ENCODE results near the gene ABTB2. TPM values are rescaled to one million over a fixed set of nuclear protein-coding genes. Genes with fewer than 3 reads are reported as not detected.

ABTB2 gene
- total RNA-seq, 1 donor: 5.1 TPM

- no peaks in the 10 kb centered on the region for H3K79me2 ChIP-seq (ENCODE audit: insufficient read depth, low read length)
- H3K4me2 ChIP-seq (ENCODE audit: insufficient read depth, low read length): no peak overlapping the region
- H3K4me1 ChIP-seq (ENCODE audit: insufficient read depth, low read length): peaks cover 16% of the 10 kb centered on the region
- no peak overlapping the region for H3K27ac ChIP-seq (ENCODE audit: low read depth, low read length)
- no peaks in the 10 kb centered on the region for H3K36me3 ChIP-seq (ENCODE audit: insufficient read depth, low read length)
- peaks cover 16% of the 10 kb centered on the region for H4K20me1 ChIP-seq (ENCODE audit: insufficient read depth, low read length)
- no peak for TF ChIP-seq CTCF (IDR thresholded peaks at IDR 0.05; ENCODE audit: extremely low read depth, low read depth, low read length)
- H3K27me3 ChIP-seq (ENCODE audit: insufficient read depth, low read length): peaks cover 4% of the 10 kb centered on the region
- H3K4me3 ChIP-seq (ENCODE audit: insufficient read depth, low read length): no peak overlapping the region
- no peaks in the 10 kb centered on the region for H3K9me3 ChIP-seq (ENCODE audit: low read depth, low read length)
- no peak for DNase-seq (ENCODE audit: insufficient read length, low spot score, missing footprints)
- no peak overlapping the region for H2AFZ ChIP-seq (ENCODE audit: low read length)
Measured at GRCh38 chr11:34335801-34336200, 22.0 kb downstream of the ABTB2 start.

GRCh38 chr11:34335331-34335730 lies 22.5 kb downstream of the ABTB2 start:
- no peak overlapping the region for H3K4me3 ChIP-seq (ENCODE audit: insufficient read depth, low read length)
- H2AFZ ChIP-seq (ENCODE audit: low read length): no peak overlapping the region
- peaks cover 4% of the 10 kb centered on the region for H3K27me3 ChIP-seq (ENCODE audit: insufficient read depth, low read length)
- H3K4me2 ChIP-seq (ENCODE audit: insufficient read depth, low read length): no peak overlapping the region
- H3K79me2 ChIP-seq (ENCODE audit: insufficient read depth, low read length): no peaks in the 10 kb centered on the region
- TF ChIP-seq CTCF (IDR thresholded peaks at IDR 0.05; ENCODE audit: extremely low read depth, low read depth, low read length): no peak
- H3K9me3 ChIP-seq (ENCODE audit: low read depth, low read length): no peaks in the 10 kb centered on the region
- DNase-seq (ENCODE audit: insufficient read length, low spot score, missing footprints): no peak
- no peaks in the 10 kb centered on the region for H3K36me3 ChIP-seq (ENCODE audit: insufficient read depth, low read length)
- peaks cover 18% of the 10 kb centered on the region for H4K20me1 ChIP-seq (ENCODE audit: insufficient read depth, low read length)
- H3K4me1 ChIP-seq (ENCODE audit: insufficient read depth, low read length): peaks cover 19% of the 10 kb centered on the region
- no peak overlapping the region for H3K27ac ChIP-seq (ENCODE audit: low read depth, low read length)

DNA sequence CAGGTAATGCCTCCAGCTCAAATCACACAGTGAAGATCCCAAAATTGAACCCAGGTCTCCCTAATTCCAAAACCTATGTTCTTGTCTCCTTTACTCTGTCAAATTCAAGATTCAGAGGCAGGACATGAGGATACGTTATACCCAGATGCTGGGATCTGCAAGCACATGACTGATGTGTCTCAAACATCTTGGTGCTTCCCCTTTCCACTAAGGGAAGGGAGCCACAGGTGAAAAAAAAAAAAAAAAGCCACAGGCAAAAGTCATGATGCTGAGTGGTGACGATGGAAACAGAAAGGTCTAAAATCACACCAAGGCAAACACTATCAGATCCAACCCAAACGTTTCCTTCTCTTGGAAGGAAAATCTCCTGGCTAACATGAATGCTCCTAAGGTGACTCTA lies 24.0 kb downstream of the ABTB2 start:
- peaks cover 19% of the 10 kb centered on the region for H3K4me1 ChIP-seq (ENCODE audit: insufficient read depth, low read length)
- H3K27me3 ChIP-seq (ENCODE audit: insufficient read depth, low read length): peaks cover 6% of the 10 kb centered on the region
- H3K79me2 ChIP-seq (ENCODE audit: insufficient read depth, low read length): no peaks in the 10 kb centered on the region
- H2AFZ ChIP-seq (ENCODE audit: low read length): no peak overlapping the region
- no peak overlapping the region for H3K4me2 ChIP-seq (ENCODE audit: insufficient read depth, low read length)
- H3K36me3 ChIP-seq (ENCODE audit: insufficient read depth, low read length): no peaks in the 10 kb centered on the region
- H3K4me3 ChIP-seq (ENCODE audit: insufficient read depth, low read length): no peak overlapping the region
- TF ChIP-seq CTCF (IDR thresholded peaks at IDR 0.05; ENCODE audit: extremely low read depth, low read depth, low read length): no peak
- H3K27ac ChIP-seq (ENCODE audit: low read depth, low read length): no peak overlapping the region
- H4K20me1 ChIP-seq (ENCODE audit: insufficient read depth, low read length): peaks cover 18% of the 10 kb centered on the region
- DNase-seq (ENCODE audit: insufficient read length, low spot score, missing footprints): no peak
- no peaks in the 10 kb centered on the region for H3K9me3 ChIP-seq (ENCODE audit: low read depth, low read length)

DNA sequence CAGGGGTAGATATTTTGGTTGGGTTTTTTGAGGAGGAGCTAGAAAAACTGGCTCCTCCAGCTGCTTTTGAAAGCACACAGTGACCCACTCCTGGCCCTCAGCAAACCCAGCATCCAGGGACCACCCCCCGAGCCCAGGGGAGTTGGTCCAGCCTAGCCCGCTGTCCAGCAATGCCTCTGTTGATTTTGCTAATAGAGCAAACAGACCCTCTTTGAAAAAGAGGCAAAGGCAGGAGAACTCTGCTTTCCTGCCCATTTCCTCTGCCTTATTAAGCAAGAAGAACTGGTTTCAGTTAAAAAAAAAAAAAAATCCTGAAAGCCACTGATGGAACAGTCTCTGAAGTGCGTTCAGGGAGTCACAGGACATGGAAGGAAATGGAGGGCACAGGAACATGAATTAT lies 25.3 kb downstream of the ABTB2 start:
- peaks cover 6% of the 10 kb centered on the region for H3K27me3 ChIP-seq (ENCODE audit: insufficient read depth, low read length)
- H3K9me3 ChIP-seq (ENCODE audit: low read depth, low read length): no peaks in the 10 kb centered on the region
- no peak for TF ChIP-seq CTCF (IDR thresholded peaks at IDR 0.05; ENCODE audit: extremely low read depth, low read depth, low read length)
- no peaks in the 10 kb centered on the region for H3K79me2 ChIP-seq (ENCODE audit: insufficient read depth, low read length)
- H4K20me1 ChIP-seq (ENCODE audit: insufficient read depth, low read length): peaks cover 27% of the 10 kb centered on the region
- DNase-seq (ENCODE audit: insufficient read length, low spot score, missing footprints): no peak
- peaks cover 19% of the 10 kb centered on the region for H3K4me1 ChIP-seq (ENCODE audit: insufficient read depth, low read length)
- H3K4me2 ChIP-seq (ENCODE audit: insufficient read depth, low read length): no peak overlapping the region
- H3K27ac ChIP-seq (ENCODE audit: low read depth, low read length): no peak overlapping the region
- no peak overlapping the region for H2AFZ ChIP-seq (ENCODE audit: low read length)
- H3K36me3 ChIP-seq (ENCODE audit: insufficient read depth, low read length): no peaks in the 10 kb centered on the region
- no peak overlapping the region for H3K4me3 ChIP-seq (ENCODE audit: insufficient read depth, low read length)

Measured in osteoblast (primary cell).